WERI-Rb-1 (cell line): ENCODE data around the gene MRPS17.
A peak's percentile ranks its signal among the peaks of the same experiment; 100 is the strongest.
"Not testable (repeated sequence)": the region's sequence is repeated elsewhere in the genome, so short reads cannot be mapped to it uniquely, and the experiment has no call there.

ENCODE experiments used
- DNase-seq: peaks from one replicate; pipeline ENCODE4 v3.0.0-alpha.2; 2020
- H3K27ac ChIP-seq: fragments of 250-450 bp; sonication (Bioruptor Pico); 2 replicates; pipeline ENCODE4 v1.5.1; 2020; ENCODE audit warnings: mild to moderate bottlenecking, moderate library complexity
- H3K27me3 ChIP-seq: fragments of 250-450 bp; sonication (Bioruptor Pico); 2 replicates; pipeline ENCODE4 v1.5.1; 2021; ENCODE audit warnings: mild to moderate bottlenecking, low read depth, moderate library complexity; ENCODE audit not compliant: insufficient read depth, severe bottlenecking
- H3K36me3 ChIP-seq: fragments of 250-450 bp; sonication (Bioruptor Pico); 2 replicates; pipeline ENCODE4 v1.5.1; 2020; ENCODE audit warnings: mild to moderate bottlenecking, moderate library complexity
- H3K4me3 ChIP-seq: 2 replicates; pipeline ENCODE4 v1.5.1; 2011; ENCODE audit warnings: low read depth, mild to moderate bottlenecking, control low read depth, low read length
- H3K9me3 ChIP-seq: fragments of 250-450 bp; sonication (Bioruptor Pico); 2 replicates; pipeline ENCODE4 v1.5.1; 2021; ENCODE audit warnings: mild to moderate bottlenecking, moderate library complexity; ENCODE audit not compliant: severe bottlenecking
- CTCF ChIP-seq: IDR thresholded peaks from 2 replicates; pipeline ENCODE4 v1.5.1; 2011; ENCODE audit warnings: low read depth, mild to moderate bottlenecking, control low read depth, inconsistent platforms, low read length

MRPS17 gene

GRCh38 chr7:55931421-55932151 lies 20.1 kb upstream of the MRPS17 start:
- TF ChIP-seq CTCF: no peak
- Histone ChIP-seq H3K4me3 (no peak overlapping the region), H3K27ac (no peak overlapping the region), H3K9me3 (no peaks in the 10 kb centered on the region), H3K36me3 (no peaks in the 10 kb centered on the region), H3K27me3 (no peaks in the 10 kb centered on the region)
- DNase-seq: no peak

- TF ChIP-seq CTCF: no peak
- no peak for DNase-seq
- H3K27ac ChIP-seq: no peak overlapping the region
- no peaks in the 10 kb centered on the region for H3K27me3 ChIP-seq
- H3K4me3 ChIP-seq: no peak overlapping the region
- peaks cover 16% of the 10 kb centered on the region for H3K9me3 ChIP-seq
- H3K36me3 ChIP-seq: peaks cover 12% of the 10 kb centered on the region
These were observed 12.1 kb upstream of the MRPS17 start for GRCh38 chr7:55939514-55940123.

- Histone ChIP-seq H3K36me3 (no peaks in the 10 kb centered on the region), H3K9me3 (no peaks in the 10 kb centered on the region), H3K4me3 (no peak overlapping the region), H3K27ac (no peak overlapping the region), H3K27me3 (no peaks in the 10 kb centered on the region)
- TF ChIP-seq CTCF: no peak
- no peak for DNase-seq
These were observed 5.1 kb upstream of the MRPS17 start for GRCh38 chr7:55946545-55946944.

GRCh38 chr7:55952352-55952671 lies 635 bp downstream of the MRPS17 start:
- Histone ChIP-seq H3K4me3 (peak overlapping the region; percentile 97), H3K36me3 (peaks cover 24% of the 10 kb centered on the region)
- not testable (repeated sequence) for DNase-seq, H3K9me3 ChIP-seq, H3K27ac ChIP-seq, H3K27me3 ChIP-seq

GRCh38 chr7:55953707-55954475 lies 2.2 kb downstream of the MRPS17 start:
- Histone ChIP-seq H3K9me3 (no peaks in the 10 kb centered on the region), H3K27me3 (no peaks in the 10 kb centered on the region), H3K36me3 (peaks cover 24% of the 10 kb centered on the region), H3K4me3 (no peak overlapping the region), H3K27ac (no peak overlapping the region)
- no peak for DNase-seq
- no peak for TF ChIP-seq CTCF

GRCh38 chr7:55957190-55957589 lies 5.5 kb downstream of the MRPS17 start:
- Histone ChIP-seq H3K36me3 (peaks cover 21% of the 10 kb centered on the region), H3K4me3 (no peak overlapping the region), H3K9me3 (no peaks in the 10 kb centered on the region), H3K27me3 (no peaks in the 10 kb centered on the region), H3K27ac (no peak overlapping the region)
- no peak for TF ChIP-seq CTCF
- DNase-seq: no peak
